Adipose tissue (tissue), 3 donors: ENCODE measurements around the gene UGT1A8. TPM values are rescaled to one million over a fixed set of nuclear protein-coding genes. Genes with fewer than 3 reads are reported as not detected.

ENCODE experiments used
- H3K27ac ChIP-seq: one replicate; pipeline ENCODE4 v1.5.1; 2013; ENCODE audit warnings: low read depth, low read length
- WGBS, 3 donors: extraction: QIAGEN DNeasy Blood & Tissue Kit; methylation state at CpG; one replicate each; pipeline ENCODE4 v1.1.7; 2013; 5-methylcytosine and 5-hydroxymethylcytosine counted together
- polyA plus RNA-seq, 3 donors: library from polyadenylated mRNA; stranded (reverse); fragments of 200-250 nt; gene quantifications; one replicate each; pipeline ENCODE4 v1.2.3, GENCODE V29; 2013
- donor health status: healthy with polysubstance abuse.
- donor health status: Bipolar disorder and iron deficiency.
- donor health status: healthy.

The UGT1A8 gene
- polyA plus RNA-seq, 3 donors, result not detected

DNA sequence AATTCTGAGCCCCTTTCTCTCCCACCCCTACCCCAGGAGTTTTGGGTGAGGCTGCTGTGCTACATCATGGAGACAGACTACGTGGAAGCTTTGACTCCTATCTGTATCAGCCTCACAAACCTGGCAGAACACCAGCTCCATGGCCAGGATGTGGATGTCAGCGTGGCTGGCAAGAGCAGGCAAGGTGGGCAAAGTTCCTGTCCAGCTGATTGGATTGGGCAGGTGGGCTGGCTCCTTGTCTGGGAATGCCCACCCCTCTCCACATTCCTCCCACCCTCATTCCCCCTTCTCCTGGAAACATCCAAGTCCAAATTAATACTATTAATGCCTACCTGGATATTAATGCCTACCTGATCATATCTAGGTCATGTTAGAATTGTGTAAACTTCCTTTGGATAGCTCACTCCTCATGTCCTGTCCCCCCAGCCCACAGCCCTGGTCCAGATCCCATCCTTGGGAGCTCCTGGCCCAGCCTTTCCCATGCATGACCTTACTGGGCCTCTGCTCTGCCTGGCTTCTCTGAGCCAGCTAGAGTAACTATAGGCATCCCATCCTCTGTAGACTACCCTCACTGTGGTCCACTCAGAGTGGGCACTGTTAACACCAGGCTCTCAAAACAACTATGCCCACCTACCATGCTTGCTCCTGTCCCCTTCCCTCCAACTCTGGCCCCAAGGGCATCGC, 184.8 kb downstream of the UGT1A8 start:
- 59 to 76% (median 71%) methylated on average over 3 of the region's 3 CpGs for WGBS, 3 donors
- H3K27ac ChIP-seq, result no peak overlapping the region

DNA sequence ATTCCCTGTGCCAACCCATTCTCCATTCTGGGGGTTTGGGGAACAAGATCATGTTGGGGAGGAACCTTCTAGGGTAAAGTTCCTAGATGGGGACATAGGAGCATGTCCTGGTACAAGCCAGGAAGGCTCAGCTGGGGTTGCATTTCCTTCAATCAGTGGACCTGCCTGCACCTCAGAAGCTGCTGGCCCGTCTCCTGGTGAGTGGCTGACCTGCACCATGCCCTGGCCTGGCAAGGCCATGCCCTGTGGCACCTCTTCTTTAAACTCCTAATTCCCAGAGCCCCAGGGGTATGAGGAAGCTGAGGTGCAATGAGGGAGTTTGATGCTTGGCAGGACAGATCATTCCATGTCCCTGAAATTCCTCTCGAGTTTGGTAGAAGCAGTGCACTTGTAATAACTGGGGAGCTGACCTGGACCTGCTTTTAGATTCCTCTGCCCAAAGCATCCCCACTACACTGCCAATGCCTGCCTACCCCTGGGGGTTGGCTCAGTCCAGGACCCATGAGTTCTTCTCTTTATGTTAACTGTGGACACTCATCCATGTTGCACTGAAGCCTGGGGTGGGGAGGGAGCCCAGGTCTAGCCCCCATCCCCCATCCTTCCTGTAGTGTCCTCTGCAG, 186.0 kb downstream of the UGT1A8 start:
- 46 to 71% (median 67%) methylated on average over 2 of the region's 2 CpGs for WGBS, 3 donors
- no peak overlapping the region for H3K27ac ChIP-seq

DNA sequence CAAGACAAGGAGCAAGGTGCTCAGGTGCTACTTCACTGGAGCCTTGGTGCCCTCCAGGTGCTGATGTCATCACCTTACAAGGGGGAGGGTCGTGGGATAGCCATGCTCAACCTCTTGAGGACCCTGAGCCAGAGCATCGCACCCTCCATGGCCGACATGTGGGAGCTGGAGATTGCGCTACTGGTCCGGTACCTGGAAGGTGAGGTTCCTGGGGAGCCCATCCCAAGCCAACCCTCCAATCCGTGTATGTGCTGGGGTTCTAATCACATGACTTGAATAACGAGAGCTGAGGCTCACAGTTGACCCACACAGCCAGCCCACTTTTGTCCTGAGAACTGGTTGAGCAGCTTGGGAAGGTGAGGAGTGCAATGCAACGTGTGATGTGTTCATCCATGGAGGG, 186.6 kb downstream of the UGT1A8 start:
- WGBS, 3 donors, result 60 to 65% (median 64%) methylated on average over 8 of the region's 8 CpGs
- H3K27ac ChIP-seq, result no peak overlapping the region

DNA sequence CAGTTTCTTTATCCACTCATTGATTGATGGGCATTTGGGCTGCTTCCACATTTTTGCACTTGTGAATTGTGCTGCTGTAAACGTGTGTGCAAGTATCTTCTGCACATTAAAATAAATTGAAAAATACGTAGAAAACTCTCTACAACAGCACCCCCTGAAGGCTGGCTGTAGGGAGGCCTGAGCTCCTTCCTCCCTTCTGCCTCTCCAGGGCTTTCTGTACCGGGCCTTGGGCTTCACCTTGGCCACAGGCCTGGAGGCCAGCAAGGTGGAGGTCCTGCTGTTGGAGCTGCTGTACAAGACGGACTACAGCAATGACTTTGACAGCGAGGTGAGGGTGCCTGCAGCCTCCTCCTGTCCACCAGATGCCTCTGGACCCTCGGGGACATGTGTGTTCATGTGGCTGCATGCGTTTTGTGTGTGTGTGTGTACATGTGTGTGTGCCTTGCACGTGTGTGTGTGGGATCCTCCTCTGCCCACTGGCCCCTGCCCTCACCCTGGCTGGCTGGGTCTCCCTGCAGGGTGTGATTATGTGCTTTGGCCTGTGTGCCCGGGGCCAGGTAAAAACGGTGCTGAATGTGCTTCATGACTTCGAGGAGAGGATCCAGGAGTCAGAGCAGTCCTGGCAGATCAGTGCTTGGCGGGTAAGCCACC, 189.9 kb downstream of the UGT1A8 start:
- H3K27ac ChIP-seq, result no peak overlapping the region
- 66 to 73% (median 72%) methylated on average over 12 of the region's 12 CpGs for WGBS, 3 donors

DNA sequence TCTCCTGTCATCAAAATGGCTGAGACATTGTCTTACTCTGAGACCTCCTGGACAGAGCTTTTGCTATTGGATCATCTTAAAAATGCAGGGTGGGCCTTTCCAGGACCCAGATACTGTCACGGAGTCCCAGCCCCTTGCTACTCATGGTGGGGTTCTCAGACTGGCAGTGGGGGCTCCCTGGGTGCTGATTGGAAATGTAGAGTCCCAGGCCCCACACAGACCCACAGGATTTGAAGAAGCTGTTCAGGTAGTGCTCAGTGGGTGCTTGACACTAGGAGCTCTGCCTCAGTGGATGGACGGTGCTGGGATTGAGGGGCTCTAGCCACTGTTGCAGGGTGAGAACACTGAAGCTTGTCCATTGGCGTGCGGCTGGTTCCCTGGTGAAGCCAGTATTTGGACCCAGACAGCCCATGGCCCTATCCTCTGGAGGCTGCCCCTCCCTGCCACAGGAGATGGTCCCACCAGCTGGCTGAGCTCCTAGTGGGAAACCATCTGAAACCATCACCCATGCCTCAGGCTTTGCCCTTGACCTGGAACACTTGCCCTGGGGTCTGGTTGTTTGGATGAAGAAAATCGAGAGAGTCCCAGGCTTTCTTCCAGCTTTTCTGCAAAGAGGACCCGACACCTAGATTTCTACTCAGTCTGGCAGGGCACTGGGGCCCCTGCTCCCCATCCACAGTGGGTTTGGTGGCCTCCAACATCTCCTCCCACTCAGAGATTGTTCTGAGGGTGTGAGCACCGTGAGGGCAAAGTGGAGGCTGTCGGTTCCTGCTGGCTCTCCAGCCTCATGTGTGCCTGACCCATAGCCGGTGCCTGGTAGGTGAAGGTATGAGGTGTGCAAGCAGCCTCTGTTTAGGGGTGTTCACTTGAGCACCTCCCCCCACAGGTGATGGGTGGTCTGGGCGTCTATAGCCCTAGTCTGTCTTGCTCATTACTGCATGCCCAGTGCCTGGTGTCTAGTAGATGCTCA, 190.8 kb downstream of the UGT1A8 start:
- H3K27ac ChIP-seq, result no peak overlapping the region
- 77 to 83% (median 78%) methylated on average over 10 of the region's 10 CpGs for WGBS, 3 donors

DNA sequence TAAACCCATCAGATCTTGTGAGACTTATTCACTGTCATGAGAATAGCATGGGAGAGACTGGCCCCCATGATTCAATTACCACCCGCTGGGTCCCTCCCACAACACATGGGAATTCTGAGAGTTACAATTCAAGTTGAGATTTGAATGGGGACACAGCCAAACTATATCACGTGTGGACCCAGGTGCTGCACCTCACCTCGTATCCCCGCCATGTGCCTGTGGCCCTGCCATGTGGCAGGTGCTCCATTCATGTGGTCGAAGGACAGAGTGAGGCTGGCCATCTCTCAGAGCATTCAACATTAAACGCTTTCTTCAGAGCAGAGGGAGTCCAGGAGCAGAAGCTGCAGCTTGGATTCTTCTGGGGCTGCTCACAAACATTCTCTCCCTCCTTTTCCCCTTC, 193.0 kb downstream of the UGT1A8 start:
- WGBS, 3 donors, result 78 to 90% (median 86%) methylated on average over 6 of the region's 6 CpGs
- no peak overlapping the region for H3K27ac ChIP-seq

DNA sequence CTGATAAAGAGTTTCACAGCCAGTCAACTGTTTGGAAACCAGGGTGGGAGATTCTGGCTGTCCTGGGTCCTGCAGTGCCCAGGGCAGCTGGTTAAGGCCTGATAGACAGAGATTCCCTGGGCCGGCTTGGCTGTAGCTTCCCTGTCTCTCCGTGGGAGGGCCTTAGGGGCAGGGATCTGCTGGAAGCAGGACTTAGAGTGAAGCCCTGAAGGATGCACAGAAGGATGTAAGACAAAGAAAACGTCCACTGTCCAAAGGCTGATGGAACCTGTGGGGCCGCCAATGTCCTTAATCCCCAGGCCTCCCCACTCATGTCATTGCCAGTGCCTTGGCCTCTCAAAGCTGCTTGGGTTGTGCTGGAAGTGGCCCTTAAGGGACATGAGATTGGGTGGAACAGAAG, 193.7 kb downstream of the UGT1A8 start:
- WGBS, 3 donors, result 49 to 76% (median 75%) methylated on average over 4 of the region's 4 CpGs
- no peak overlapping the region for H3K27ac ChIP-seq

DNA sequence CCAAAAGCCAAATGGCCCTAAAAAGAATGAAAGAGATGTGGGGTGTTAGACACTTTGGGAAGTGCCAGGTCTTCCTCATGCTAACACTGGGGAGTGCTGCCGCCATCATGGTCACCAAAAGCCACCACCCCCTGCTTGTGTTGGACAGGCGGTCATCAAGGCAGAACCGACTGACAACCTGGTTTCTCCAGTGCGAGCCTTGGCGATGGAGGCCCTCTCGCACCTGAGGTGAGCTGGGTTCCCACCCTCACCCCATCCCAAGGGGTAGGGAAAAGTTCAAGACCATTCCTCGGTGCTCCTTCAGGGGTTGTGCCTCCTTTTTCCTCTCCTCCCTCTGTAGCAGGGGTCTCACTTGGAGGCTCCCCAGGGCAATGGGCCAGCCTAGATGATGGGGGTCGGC, 194.3 kb downstream of the UGT1A8 start:
- no peak overlapping the region for H3K27ac ChIP-seq
- 80 to 92% (median 88%) methylated on average over 7 to 8 of the region's 8 CpGs for WGBS, 3 donors

DNA sequence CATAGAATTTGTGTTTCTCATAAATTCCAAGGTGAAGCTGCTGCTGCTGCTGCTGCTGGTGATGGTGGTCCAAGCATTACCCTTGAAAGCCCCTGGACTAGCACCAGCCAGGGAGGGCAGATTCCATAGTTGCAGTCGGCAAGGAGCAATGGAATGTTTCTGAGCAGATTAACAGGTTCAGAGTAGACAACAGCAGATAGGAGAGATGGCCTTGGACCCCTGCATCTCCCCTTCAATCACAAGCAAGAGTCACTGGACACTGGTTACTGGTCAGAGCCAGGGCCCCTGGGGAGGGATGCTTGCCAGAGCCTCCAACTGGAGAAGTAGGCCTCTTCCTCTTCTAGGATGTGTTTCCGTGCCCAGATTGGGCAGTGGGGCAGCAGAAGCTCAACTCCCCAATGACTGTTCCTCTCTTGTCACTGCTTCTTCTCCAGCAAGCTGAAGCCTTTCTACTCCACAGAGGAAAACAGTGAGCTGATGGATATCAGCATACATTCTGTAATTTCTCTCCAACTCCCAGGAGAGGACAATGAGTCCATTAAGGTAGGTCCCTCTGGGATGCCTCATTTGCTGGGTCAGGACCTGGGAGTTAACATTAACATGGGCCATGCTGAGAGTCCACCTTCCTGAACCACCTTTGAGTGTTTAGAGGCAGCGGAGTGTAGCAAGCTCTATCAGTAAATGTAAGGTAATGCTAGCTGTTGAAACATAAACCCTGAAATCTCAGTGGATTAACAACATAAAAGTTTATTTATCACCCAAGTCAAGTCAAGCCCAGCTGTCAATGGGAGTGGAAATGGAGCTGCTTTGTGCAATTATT, 196.0 kb downstream of the UGT1A8 start:
- 72 to 80% (median 76%) methylated on average over 3 of the region's 3 CpGs for WGBS, 3 donors

DNA sequence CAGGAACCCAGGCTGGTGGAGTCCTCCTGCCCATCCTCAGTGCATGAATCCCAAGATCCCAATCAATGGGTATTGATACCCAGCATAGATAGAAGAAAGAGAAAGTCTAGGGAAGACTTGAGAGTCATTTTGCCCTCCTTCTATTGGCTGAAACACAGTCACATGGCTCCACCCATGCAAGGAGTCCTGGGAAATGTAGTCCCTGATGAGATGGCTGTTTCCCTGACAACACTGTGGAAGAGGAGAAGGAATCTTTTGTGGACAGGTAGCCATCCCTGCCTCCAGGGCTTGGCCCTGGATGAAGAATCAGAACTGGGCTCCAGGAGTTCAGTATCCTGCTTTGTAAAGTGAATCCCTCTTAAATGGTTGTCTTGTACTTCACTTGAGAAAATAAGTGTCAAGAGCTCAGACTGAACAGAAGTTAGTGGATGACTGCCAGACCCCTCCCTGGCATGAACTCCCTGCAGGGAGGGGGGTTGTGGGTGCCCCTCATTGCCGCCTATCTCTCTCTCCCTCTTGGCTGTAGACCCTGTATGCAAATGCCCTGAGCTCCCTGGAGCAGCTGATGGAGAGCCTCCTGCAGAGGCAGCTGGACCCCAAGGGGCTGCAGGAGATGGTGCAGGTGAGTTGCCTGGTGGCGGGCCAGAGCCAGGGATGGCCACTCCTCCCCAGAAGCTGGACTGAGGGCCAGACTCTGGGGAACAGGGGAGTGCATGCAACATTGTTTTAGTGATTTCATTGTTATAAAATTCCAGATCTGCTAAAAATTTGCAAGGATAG, 196.8 kb downstream of the UGT1A8 start:
- 41 to 83% (median 71%) methylated on average over 2 of the region's 2 CpGs for WGBS, 3 donors
- no peak overlapping the region for H3K27ac ChIP-seq

More for the DNA sequence above, 196.0 kb downstream of the UGT1A8 start:
- no peak overlapping the region for H3K27ac ChIP-seq

DNA sequence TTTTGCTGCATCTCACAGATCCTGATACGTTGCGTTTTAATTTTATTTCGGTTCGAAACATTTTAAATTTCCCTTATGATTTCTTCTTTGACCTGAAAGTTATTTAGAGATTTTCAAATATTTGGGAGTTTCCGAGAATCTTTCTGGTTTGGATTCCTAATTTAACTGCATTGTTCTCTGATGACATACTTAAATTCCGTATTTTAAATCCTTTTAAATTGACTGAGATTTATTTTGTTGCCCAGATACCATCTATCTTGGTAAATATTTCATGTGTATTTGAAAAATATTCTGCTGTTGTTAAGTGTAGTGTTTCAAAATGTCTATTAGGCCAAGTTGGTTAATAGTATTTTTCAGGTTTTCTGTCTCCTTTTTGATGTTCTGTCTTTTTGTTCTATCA, 198.4 kb downstream of the UGT1A8 start:
- H3K27ac ChIP-seq, result no peak overlapping the region
- 61 to 87% (median 86%) methylated on average over 6 of the region's 6 CpGs for WGBS, 3 donors

DNA sequence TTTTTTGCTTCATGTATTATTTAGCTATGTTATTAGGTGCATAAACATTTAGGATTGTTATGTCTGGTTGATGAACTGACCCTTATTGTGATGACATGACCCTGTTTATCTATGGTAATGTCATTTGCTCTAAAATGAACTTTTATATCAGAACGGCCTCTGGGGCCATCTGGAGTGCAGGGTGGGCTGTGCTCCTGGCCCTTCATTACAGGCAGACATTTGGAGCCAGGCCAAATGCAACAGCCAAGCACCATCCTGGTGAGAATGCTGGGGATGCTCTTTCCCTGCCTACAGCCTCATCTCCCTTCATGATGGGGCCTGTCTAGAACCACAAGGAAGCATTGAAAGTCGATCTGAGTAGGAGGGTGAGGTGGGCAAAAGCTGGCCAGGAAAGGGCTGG, 198.9 kb downstream of the UGT1A8 start:
- 48 to 67% (median 60%) methylated on average over 2 of the region's 2 CpGs for WGBS, 3 donors
- H3K27ac ChIP-seq, result no peak overlapping the region

DNA sequence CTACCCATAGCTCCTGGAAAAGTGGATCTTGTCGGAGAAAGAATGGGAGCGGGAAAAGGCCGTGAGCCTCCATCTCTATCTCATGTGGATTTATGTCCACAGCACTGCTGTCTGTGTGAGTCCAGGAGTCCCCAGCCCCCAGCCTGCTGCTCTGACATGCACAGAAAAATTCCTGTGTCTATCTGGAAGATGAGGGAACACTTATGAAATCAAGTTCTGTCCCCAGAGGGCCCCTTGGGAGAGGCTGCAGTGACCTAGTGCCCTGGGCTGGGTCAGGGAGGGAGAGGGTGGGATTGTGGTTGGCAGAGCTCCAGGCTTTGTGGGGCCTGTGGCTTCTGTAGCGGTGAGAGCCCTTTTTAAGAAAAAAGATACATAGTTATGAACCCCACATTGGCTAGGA, 199.3 kb downstream of the UGT1A8 start:
- H3K27ac ChIP-seq, result no peak overlapping the region
- 75 to 83% (median 77%) methylated on average over 4 of the region's 4 CpGs for WGBS, 3 donors

DNA sequence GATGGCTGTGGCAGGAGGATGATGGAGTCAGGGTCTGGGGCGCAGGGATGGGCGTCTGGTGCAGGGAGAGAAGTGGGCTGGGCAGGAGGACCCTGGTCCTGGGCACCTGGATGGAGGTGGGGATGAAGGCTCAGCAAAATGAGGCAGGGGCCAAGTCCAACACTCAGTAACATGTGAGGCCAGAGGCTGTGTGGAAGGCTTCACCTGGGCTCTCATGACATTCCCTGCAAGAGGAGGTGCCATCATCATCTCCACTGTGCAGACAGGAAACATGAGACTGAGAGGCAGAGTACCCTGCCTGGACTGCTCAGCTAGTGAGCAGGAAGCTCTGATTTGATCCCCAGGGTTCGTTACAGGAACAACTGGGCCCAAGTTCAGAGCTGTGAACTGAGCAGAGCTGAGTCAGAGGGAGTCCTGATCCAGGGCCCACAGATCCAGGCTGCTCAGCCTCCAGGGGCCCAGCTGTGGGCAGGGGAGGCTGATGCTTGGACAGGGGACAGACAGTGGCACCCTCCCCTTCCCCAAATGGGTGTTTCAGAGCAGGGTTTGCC, 200.0 kb downstream of the UGT1A8 start:
- no peak overlapping the region for H3K27ac ChIP-seq
- 71 to 81% (median 75%) methylated on average over 3 of the region's 3 CpGs for WGBS, 3 donors

DNA sequence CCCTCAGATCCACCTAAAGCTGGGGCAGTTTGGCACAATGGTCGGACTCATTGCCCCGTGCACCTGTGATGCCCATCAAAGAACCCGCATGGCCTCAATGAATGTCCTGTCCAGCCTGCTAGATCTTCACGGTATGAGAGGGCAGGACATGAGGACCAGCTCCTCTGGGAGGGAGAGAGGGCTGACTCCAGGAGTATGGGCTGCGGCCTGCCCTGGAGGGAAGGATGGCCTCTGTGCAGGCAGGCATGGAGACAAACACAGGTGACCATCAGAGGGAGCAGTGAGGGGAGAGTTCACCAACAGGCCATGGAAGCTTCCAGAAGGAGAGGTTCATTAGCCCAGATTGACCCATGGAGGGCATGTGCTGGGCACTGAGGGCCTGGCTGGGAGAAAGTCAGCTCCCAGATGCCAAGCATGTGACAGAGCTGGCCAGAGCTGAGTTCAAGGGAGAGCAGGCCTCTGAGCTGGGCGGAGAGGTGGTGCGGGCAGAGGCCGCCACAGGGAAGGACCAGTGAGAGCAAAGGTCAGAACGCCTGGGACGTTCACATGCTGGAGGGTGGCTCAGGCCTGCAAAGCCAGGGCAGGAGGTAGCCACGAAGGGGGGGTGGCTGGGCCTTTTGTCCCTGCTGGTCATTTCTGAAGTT, 200.7 kb downstream of the UGT1A8 start:
- no peak overlapping the region for H3K27ac ChIP-seq
- 76 to 92% (median 82%) methylated on average over 11 of the region's 11 CpGs for WGBS, 3 donors
